H1 (cell line): ENCODE measurements around the gene OR52E2. TPM values are rescaled to one million over a fixed set of nuclear protein-coding genes. Genes with fewer than 3 reads are reported as not detected.

Source experiments
- KDM1A ChIP-seq: fragments of 200-600, 300-600 bp; sonication (generic); IDR thresholded peaks from 2 replicates; pipeline ENCODE4 v1.7.1; 2016; ENCODE audit warnings: mild to moderate bottlenecking, low read length, borderline replicate concordance
- NRF1 ChIP-seq: IDR thresholded peaks from 2 replicates; pipeline ENCODE4 v1.6.1; 2011; ENCODE audit warnings: mild to moderate bottlenecking, low read depth, low read length, improper control_type of control experiment
- SUZ12 ChIP-seq: fragments of 200-600 bp; sonication (generic); IDR thresholded peaks from 2 replicates; pipeline ENCODE4 v1.6.1; 2012; ENCODE audit warnings: mild to moderate bottlenecking, inconsistent platforms, low read length, moderate library complexity, mixed read lengths
- TEAD4 ChIP-seq: IDR thresholded peaks from 2 replicates; pipeline ENCODE4 v1.6.1; 2012; ENCODE audit warnings: low read depth, low read length, inconsistent platforms, mixed read lengths
- polyA plus RNA-seq, 7 experiments: library from polyadenylated mRNA; depleted of rRNA in 3 of 7; stranded (reverse) in 5 of 7; unstranded in 2 of 7; fragments of >200 nt in 5 of 7; fragments of 200-250 nt in 2 of 7; gene quantifications; 1 replicate in 5 of 7; 2 replicates in 1 of 7; 4 replicates in 1 of 7; pipeline versions ENCODE4 v1.2.1 to v1.2.3, GENCODE V29; 2011 to 2013; ENCODE audit warnings: missing spikeins in 2 of 7, mixed read lengths in 2 of 7
- total RNA-seq: library from RNA; stranded (reverse); fragmentation: NEBNext Ultra II Directional; extraction: Animal tissue kit (Norgen Biotek cat#: 25700); gene quantifications from 2 replicates; pipeline ENCODE4 v1.2.1, GENCODE V29; 2021

OR52E2 gene
- total and polyA plus RNA-seq, 2 of the 8 experiments (the other 6 are each of a cell fraction or from before 2014, with no cell fraction given), result not detected

- TF ChIP-seq TEAD4 (no peak), NRF1 (no peak), SUZ12 (no peak), KDM1A (no peak)
Observed at GRCh38 chr11:5043380-5043779, 16.0 kb downstream of the OR52E2 start (continued).
